HG03280 (cell line): ENCODE results near the gene PREX1.
"Not testable (repeated sequence)": the region's sequence is repeated elsewhere in the genome, so short reads cannot be mapped to it uniquely, and the experiment has no call there.

Experiments used
- ATAC-seq: cut with Tn5 transposase; IDR thresholded peaks from one replicate; pipeline ENCODE4 v1.9.1; 2021; ENCODE audit warnings: mild to moderate bottlenecking, moderate library complexity; ENCODE audit not compliant: unreplicated experiment

The PREX1 gene, protein sequence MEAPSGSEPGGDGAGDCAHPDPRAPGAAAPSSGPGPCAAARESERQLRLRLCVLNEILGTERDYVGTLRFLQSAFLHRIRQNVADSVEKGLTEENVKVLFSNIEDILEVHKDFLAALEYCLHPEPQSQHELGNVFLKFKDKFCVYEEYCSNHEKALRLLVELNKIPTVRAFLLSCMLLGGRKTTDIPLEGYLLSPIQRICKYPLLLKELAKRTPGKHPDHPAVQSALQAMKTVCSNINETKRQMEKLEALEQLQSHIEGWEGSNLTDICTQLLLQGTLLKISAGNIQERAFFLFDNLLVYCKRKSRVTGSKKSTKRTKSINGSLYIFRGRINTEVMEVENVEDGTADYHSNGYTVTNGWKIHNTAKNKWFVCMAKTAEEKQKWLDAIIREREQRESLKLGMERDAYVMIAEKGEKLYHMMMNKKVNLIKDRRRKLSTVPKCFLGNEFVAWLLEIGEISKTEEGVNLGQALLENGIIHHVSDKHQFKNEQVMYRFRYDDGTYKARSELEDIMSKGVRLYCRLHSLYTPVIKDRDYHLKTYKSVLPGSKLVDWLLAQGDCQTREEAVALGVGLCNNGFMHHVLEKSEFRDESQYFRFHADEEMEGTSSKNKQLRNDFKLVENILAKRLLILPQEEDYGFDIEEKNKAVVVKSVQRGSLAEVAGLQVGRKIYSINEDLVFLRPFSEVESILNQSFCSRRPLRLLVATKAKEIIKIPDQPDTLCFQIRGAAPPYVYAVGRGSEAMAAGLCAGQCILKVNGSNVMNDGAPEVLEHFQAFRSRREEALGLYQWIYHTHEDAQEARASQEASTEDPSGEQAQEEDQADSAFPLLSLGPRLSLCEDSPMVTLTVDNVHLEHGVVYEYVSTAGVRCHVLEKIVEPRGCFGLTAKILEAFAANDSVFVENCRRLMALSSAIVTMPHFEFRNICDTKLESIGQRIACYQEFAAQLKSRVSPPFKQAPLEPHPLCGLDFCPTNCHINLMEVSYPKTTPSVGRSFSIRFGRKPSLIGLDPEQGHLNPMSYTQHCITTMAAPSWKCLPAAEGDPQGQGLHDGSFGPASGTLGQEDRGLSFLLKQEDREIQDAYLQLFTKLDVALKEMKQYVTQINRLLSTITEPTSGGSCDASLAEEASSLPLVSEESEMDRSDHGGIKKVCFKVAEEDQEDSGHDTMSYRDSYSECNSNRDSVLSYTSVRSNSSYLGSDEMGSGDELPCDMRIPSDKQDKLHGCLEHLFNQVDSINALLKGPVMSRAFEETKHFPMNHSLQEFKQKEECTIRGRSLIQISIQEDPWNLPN (N-terminal part only)

DNA sequence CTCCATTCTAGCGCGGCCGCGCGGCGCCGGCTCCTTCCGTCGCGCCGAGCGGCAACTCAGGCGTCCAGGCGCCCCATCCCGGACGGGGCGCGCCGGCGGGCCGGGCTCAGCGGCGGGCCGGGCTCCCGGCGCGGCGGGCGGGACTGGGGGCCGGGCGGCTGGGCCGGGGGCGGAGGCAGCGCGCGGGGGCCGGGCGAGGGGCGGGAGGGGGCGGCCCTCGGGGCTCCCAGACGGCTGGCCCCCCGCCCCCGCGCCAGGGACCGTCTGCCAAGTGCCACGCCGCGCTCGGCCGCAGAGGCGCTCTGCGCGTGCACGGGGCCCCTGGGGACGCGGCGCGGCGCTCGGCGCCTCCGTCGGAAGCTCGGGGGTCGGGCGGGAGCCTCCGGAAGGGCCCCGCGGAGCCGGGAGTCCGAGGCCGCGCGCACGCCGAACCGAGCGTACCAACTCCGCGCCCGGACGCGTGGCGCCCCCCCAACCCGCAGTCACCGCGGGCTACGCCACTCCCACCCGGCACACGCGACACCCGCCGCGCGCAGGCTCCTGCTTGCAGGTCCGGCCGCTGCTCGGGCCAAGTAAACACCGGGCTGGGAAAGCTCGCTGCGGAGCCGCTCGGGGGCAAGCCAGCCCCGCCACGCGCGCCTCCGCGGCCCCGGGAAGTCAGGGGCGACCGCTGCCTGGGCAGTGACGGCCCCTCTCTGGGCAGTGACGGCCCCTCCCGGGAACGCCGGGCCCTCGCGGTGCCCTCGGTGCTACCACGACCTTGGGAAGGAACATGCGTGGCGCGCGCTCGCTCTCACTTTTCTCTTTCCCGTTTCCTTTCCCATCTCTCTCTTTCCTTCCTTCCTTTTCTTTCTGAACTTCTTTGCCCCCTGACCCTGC is at the start of gene PREX1:
Gene PREX1 (minus strand): TSS at position 145 of the 879 bp plus-strand sequence. CDS start 139 bp downstream, at position 6.
- ATAC-seq = peak; percentile 56

DNA sequence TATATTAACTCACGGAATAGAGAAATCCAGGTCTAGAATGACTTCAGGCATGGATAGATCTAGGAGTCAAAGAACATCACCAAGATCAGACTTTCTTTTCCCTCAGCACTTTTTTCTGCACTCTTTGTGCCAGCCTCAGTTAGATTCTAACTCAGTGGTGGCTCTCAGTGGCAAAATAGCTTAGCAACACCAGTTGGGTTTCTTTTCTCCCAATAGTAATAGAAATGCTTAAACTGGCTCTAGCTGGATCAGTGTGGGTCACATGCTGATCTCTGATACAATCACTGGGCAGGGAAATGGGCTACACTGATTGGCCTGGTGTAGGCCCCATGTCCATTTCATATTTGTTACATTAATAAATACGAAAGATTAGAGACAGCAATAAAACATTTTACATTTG is 49.5 kb upstream of the PREX1 start:
- ATAC-seq = no peak

DNA sequence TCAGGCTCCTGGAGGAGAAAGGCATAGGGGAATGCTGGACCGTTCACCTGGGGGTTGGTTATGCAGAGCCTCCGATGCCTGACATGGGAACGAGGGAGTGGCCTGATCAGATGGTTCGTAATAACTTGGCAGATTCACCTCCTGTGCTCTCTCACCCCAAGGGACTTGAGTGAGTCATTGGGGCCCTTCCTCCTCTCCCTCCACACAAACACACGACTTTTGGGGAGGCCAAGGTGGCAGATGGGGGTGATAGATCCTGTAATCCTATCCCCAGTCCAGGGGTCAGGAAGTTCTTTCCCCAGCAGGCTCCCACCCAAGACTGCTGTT is 48.1 kb upstream of the PREX1 start:
- no peak for ATAC-seq

DNA sequence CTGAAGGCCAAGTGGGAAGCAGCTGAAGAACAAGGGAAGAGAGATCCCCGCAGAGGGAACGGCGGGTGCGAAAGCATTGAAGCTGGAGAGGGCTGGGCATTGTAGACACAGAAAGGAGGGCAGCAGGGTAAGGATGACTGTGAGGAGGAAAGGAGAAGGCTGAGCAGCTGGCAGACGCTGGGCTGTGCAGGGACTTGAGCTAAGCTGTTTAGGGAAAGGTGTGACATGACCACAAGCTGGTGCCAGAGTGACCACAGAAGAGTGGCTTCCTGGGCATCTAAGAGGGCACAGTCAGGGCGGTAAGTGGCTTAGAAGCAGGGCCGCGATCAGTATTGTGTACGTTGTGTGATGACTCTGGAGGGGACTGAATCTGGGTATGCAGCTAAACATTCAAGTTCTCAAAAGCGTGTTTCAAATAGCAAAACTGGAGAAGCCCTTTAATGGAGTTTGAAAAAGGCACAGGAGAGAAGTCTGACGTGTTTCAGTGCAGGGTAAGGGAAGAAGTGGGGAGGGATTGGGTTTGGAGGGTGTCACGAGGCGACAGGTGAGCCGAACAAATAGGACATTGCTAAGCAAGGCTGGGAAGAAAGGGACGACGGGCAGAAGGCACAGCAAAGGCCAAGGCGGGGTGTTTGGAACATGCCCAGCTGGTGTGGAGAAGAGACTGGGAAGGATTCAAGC is 47.6 kb upstream of the PREX1 start:
- no peak for ATAC-seq

DNA sequence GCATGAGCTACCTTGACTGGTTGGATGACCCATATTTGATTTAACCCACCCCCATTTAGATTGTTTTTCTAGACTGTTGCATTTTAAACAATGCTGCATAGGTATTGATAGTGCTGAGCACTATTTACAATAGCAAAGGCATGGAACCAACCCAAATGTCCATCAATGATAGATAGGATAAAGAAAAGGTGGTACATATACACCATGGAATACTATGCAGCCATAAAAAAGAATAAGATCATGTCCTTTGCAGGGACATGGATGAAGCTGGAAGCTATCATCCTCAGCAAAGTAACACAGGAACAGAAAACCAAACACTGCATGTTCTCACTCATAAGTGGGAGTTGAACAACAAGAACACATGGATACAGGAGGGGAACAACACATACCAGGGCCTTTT is 41.6 kb upstream of the PREX1 start:
- ATAC-seq = not testable (repeated sequence)

DNA sequence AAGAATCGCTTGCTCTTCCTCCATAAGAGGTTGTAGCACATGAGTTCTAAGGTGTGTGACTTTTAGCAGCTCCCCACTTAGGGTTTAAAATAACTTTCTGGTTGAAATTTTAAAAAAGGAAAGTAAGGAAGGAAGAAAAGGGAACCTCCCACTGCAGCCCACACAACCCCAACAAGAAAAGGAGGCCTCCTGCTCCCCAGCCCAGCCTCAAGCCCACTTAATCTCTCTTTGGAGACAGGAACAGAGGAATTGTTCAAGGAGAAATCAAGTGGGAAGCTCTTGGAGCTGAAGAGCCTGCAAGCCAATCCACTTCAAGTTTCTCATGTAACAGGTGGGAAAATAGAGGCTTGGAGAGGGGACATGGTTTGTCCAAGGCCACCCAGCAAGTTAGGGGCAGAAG is 39.1 kb upstream of the PREX1 start:
- ATAC-seq = no peak

DNA sequence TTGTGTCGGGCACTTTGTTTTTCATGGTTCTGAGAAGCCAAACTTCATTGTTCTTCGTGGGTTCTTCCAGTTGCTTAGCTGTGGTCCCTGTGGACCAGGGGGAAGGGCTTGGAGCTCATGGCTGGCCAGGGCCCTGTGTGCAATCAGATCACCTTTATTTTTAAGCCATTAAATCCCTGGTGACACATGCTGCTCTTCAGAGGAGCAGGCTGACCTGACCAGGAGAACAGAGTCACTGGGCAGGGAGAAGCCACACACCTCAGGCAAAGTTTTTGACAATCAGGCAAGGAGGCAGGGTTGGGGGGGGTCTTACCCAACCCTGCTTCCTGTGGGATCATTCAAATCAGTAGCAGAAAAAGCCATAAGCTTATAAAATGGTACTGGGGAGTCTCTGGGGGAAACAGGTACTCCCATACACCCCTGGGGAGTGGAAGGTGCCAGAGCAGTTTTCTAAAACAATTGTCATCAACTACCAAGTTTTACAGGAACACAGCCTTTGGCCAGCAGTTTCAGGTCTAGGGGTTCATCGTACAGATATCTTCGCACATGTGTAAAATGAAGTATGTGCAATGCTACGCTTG is 37.0 kb upstream of the PREX1 start:
- ATAC-seq = no peak

DNA sequence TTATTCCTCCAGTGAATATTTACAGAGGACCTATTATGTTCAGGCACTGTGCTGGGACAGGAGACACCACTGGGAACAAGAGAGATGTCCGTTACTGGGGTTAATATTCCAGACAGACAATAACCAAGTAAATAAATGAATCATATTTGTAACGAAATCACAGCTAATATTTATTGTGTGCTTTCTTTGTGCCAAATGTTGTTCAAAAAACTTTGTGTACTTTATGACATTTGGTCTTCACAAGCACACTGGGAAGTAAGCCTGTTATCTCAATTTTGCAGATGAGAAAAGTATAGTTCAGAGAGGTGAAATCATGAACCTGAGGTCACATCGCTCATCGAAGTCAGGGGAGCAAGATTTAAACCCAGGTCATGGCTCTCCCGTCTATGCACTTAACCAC is 36.5 kb upstream of the PREX1 start:
- ATAC-seq = no peak

DNA sequence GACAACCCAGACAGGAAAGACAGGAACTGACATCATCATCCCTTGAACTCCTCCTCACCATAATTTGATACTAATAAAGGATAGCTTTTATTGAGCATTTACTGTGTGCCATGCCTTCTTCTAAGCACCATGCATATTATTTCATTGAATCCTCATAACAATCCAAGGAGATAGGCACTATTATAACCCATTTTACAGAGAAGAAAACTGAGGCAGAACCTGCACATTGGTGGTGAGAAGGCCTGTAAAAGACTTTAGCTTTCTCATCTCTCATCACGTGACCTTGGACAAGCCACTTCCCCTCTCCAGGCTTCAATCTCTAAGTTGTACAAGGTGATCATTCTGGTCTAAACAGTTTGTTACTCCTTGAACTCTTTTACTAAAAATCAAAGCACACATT is 34.5 kb upstream of the PREX1 start:
- no peak for ATAC-seq

DNA sequence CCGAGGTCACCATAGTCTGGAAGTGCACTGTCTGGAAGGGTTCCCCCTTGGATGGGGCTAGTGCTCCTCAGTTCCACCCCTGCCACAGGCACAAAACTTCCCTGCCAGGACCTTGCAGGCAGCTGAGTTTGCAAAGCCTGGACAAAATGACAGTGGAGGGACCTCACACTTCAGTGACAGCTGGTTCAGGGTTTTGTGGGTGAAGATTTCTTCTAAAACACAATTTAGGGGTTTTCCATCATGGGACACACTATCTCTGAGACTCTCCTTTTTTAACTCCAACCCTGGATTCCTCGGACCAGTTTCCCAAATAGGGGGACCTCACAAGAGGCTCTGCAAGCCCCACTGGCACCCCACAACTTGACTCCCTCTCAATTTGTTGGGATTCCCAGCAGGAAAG is 33.6 kb upstream of the PREX1 start:
- no peak for ATAC-seq

DNA sequence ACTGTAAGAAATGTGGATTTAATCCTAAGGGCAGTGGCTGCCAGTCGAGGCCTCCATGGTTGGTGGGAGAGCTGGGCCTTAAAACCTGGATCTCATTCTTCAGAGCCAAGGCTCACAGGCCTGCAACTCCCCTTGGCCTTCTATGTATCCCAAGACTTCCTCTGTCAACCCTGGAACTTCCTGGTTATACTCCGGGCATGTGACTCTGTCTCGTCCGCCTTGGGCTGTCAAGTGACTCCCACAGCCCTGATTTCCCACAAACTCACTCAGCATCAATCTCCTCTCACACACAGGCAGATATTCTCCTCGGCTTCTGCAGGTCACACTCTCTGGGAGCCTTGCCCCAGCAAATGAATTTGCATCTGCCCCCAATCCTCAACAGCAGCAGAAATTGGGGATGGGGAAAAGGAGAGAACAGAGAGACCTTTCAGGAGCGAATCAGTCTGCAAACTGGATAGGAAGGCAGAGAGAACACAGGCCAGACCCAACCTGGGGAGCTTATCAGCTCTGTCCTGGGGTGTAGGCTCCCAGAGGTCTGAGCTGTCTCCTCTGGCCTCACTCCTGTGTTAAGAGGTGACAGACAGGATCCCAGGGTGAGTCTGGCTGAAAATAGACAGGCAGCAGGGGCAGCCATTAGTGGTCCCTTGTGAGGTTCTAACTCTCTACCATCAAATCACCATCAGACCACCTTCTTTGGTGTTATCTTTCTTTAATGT is 30.4 kb upstream of the PREX1 start:
- no peak for ATAC-seq

DNA sequence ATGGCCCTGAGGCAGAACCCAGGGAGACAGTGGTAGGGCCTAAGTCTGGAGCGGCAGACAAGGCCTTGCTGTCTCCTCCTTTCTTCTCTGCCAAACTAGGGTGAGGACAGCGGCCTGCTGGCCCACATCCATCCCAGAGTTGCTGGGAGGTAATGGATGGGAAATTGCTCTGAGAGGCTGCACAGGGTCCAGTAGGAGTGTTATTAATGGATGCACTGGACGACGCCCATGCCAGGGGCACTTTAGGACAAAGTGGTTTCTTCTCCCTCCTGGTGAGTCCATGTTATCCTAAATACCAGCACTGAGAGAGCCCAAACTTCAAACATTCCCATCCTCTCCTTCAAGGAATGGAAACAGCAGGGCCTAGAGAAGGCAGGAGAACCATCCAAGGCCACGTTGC is 28.3 kb upstream of the PREX1 start:
- no peak for ATAC-seq

DNA sequence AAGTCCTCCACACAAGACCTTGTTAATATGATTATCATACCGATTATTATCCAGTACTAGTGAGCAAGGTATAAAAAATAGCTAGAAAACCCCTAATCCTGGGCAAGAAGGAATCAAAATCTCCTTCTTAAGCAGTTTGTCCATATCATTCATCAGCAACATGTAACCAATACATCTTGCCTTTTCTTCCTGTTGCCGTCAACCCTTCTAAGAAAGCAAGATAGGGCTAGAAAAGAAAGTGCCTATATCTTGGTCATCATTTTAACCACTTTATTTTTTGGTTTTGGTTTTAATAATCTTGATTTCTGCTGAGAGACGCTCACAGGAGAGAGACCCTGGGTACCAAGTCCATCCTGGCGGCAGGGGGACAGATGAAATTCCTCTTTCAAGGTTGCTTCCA is 27.2 kb upstream of the PREX1 start:
- no peak for ATAC-seq

DNA sequence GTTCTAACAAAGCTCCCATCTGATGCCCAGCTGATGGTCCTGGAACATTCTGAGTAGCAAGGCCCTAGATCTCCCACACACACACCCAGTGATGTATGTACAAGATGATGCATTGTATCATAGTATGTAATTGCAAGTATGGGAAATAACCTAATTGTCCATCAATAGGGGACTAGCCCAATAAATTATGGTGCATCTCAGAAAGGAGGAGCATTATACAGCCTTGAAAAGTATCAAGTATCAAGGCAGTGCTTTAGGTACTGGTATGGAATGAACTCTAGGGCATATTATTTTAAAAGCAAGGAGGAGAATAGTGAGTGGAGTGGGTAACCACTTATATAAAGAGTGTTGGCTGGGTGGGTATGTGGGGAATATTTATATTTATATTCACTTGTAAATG is 24.8 kb upstream of the PREX1 start:
- no peak for ATAC-seq

DNA sequence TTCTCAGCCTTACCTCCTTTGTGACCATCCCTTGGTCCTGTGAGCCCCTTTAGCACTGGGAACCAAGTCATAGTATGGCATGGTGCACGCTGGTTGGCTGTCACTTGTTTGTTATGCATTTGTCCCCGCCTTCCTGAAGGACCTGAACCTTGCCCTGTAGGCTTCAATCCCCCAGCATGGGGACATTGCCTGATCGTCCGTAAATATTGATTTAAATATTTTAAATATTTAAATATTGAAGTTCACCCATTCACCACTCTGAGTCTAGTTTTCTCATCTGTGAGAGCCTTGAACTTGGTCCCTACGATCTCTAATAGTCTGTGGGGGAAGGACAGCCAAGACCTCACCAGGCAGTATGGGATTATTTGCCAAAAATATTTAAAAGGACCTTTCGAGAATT is 23.8 kb upstream of the PREX1 start:
- ATAC-seq = no peak

DNA sequence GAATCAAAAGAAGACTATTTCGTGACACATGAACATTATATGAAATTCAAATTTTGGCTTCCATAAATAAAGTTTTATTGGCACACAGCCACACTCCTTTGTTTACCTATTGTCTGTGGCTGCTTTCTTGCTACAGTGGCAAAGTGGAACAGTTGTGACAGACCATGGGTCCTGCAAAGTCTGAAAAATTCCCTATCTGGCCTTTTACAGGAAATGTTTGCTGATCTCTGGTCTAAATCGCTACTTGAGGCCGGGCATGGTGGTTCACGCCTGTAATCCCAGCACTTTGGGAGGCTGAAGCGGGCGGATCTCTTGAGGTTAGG is 23.1 kb upstream of the PREX1 start:
- no peak for ATAC-seq

DNA sequence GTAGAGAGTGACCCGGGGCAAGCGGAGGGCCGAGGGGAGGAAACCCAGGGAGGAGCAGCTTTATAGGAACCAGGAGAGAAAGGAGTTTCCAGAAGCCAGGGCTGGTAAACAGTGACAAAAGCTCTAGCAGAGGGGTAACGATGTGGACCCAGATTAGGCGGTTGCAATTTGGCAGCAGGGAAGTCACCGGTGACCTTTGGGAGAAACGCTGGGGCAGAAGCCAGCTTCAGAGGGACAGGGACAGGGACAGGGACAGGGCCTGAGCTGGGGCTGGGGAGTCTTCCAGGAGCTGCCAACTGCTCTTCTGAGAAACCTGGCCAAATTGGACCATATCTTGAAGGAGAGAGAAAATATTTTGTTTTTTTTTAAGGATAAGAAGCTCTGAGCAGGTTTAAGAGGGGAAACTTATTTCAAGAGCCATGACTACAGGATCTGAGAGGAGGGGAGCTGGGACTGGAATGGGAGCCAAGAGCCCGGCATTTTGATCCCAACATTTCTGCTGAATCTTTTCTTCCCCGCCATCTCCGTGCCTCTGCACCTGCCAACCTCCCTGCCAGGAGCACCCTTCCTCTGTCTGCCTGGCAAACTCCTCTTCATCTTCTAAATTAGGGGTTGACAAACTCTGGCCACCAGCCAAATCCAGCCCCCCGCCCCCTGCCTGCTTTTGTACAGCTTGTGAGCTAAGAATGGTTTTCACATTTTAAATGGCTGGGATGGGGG is 22.6 kb upstream of the PREX1 start:
- ATAC-seq = no peak

DNA sequence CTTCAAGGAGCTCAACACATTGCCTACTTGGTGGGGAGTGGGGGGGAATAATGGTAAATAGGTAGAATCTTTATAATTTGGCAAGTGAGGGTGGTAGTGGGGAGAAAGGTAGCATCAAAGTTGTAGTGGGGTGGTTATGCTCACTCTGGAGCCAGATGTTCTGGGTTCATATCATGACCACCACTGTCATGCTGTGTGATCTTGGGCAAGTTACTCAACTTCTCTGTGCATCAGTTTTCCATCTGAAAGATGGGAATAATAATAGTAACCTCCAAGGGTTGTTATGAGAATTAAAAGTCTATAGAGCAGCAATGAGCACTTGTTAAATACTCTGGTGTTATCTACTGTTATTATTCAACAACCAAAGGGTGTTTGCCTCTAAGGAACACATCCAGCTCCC is 22.0 kb upstream of the PREX1 start:
- no peak for ATAC-seq
